ENCODE data around the gene GIMAP7. TPM values are rescaled to one million over a fixed set of nuclear protein-coding genes. Genes with fewer than 3 reads are reported as not detected.

The GIMAP7 gene
- under 0.01 TPM in 1 of 2 replicates, not detected in the other for total RNA-seq

DNA sequence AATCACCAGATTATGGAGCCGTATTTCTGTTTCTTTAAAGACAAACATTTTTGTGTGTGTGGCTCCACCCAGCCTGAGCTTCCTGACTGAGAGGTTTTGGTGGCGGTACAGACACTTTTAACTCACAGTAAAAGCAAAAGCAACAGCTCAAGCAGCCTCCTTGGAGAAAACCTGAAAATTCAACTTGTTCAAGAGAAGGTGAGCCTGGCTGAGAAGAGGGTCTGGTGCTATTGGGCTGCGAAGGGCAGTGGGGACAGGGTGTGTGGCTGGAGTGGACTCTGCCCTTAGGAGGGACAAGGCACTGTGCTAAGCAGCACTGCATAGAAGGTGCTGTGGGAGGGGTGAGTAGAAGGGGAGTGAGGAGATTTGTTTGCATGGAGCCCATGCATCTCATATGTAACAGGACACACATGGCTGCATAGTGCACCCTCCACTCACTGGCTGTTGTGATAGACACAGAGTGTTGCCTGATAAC lies at the start of gene GIMAP7:
Gene GIMAP7 (plus strand): TSS at position 125 of the 475 bp plus-strand sequence. CDS start 5,103 bp downstream, outside the sequence.
- TF ChIP-seq, protein P1, sequence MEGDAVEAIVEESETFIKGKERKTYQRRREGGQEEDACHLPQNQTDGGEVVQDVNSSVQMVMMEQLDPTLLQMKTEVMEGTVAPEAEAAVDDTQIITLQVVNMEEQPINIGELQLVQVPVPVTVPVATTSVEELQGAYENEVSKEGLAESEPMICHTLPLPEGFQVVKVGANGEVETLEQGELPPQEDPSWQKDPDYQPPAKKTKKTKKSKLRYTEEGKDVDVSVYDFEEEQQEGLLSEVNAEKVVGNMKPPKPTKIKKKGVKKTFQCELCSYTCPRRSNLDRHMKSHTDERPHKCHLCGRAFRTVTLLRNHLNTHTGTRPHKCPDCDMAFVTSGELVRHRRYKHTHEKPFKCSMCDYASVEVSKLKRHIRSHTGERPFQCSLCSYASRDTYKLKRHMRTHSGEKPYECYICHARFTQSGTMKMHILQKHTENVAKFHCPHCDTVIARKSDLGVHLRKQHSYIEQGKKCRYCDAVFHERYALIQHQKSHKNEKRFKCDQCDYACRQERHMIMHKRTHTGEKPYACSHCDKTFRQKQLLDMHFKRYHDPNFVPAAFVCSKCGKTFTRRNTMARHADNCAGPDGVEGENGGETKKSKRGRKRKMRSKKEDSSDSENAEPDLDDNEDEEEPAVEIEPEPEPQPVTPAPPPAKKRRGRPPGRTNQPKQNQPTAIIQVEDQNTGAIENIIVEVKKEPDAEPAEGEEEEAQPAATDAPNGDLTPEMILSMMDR (IDR thresholded peaks at IDR 0.05; ENCODE audit: extremely low read depth, low read depth, low read length): no peak
- Histone ChIP-seq H3K79me2 (ENCODE audit: insufficient read depth, low read length) (no peaks in the 10 kb centered on the region), H4K20me1 (ENCODE audit: insufficient read depth, low read length) (no peaks in the 10 kb centered on the region), H3K4me1 (ENCODE audit: insufficient read depth, low read length) (no peaks in the 10 kb centered on the region), H3K9me3 (ENCODE audit: low read depth, low read length) (no peaks in the 10 kb centered on the region), H2AFZ (ENCODE audit: low read length) (no peak within 1 kb of the TSS), H3K27me3 (ENCODE audit: insufficient read depth, low read length) (no peaks in the 10 kb centered on the region), H3K27ac (ENCODE audit: low read depth, low read length) (no peak within 1 kb of the TSS), H3K4me3 (ENCODE audit: insufficient read depth, low read length) (no peak within 1 kb of the TSS), H3K36me3 (ENCODE audit: insufficient read depth, low read length) (no peaks in the 10 kb centered on the region), H3K4me2 (ENCODE audit: insufficient read depth, low read length) (no peak within 1 kb of the TSS)
- DNase-seq (ENCODE audit: insufficient read length, low spot score, missing footprints): no peak

DNA sequence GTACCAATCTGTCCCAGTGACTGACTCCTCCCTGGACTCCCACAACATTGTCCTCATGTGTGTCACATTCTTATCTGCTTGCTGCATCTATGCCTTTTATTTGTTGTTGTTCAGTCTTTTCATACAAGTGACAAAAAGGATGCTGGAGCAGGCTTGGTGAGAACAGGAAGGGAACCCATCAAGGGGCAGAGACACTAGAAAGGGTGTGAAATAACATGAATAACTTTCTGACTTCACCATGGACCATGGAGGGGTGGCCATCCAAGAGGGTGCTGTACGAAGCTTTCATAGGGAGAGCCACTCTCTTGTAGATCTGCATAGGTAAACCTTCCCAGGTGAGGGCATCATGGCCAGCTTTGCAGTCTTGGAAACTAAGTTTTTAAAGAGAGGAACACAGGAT lies 49.7 kb upstream of the GIMAP7 start:
- TF ChIP-seq, protein P1 (IDR thresholded peaks at IDR 0.05; ENCODE audit: extremely low read depth, low read depth, low read length): no peak
- H4K20me1 ChIP-seq (ENCODE audit: insufficient read depth, low read length): no peaks in the 10 kb centered on the region
- no peak overlapping the region for H3K4me3 ChIP-seq (ENCODE audit: insufficient read depth, low read length)
- H3K36me3 ChIP-seq (ENCODE audit: insufficient read depth, low read length): no peaks in the 10 kb centered on the region
- H3K27ac ChIP-seq (ENCODE audit: low read depth, low read length): no peak overlapping the region
- no peaks in the 10 kb centered on the region for H3K4me1 ChIP-seq (ENCODE audit: insufficient read depth, low read length)
- no peaks in the 10 kb centered on the region for H3K27me3 ChIP-seq (ENCODE audit: insufficient read depth, low read length)
- DNase-seq (ENCODE audit: insufficient read length, low spot score, missing footprints): no peak
- H3K4me2 ChIP-seq (ENCODE audit: insufficient read depth, low read length): no peak overlapping the region
- no peaks in the 10 kb centered on the region for H3K79me2 ChIP-seq (ENCODE audit: insufficient read depth, low read length)
- H3K9me3 ChIP-seq (ENCODE audit: low read depth, low read length): no peaks in the 10 kb centered on the region
- H2AFZ ChIP-seq (ENCODE audit: low read length): no peak overlapping the region

DNA sequence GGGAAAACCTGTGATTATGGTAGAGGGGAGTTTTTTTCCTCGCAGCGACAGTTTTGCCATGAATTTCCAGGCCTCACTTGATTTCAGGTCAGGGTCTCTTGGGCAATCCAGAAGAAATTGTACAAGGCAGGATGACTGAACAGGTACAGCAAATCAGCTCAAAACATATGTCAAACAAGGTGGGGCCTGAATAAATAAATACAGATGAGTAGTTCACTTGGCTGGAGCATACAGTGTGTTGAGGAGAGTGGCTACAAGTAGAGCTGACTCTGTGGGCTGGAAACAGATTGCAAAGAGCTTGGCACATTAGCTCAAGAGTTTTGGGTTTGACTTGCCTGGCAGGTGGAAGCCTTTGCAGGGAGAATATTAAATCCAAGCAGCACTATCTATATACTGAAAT lies 49.3 kb upstream of the GIMAP7 start:
- Histone ChIP-seq H3K36me3 (ENCODE audit: insufficient read depth, low read length) (no peaks in the 10 kb centered on the region), H2AFZ (ENCODE audit: low read length) (no peak overlapping the region), H3K27ac (ENCODE audit: low read depth, low read length) (no peak overlapping the region), H3K4me3 (ENCODE audit: insufficient read depth, low read length) (no peak overlapping the region), H3K27me3 (ENCODE audit: insufficient read depth, low read length) (no peaks in the 10 kb centered on the region), H3K4me2 (ENCODE audit: insufficient read depth, low read length) (no peak overlapping the region), H3K4me1 (ENCODE audit: insufficient read depth, low read length) (no peaks in the 10 kb centered on the region), H4K20me1 (ENCODE audit: insufficient read depth, low read length) (no peaks in the 10 kb centered on the region), H3K79me2 (ENCODE audit: insufficient read depth, low read length) (no peaks in the 10 kb centered on the region), H3K9me3 (ENCODE audit: low read depth, low read length) (no peaks in the 10 kb centered on the region)
- TF ChIP-seq, protein P1 (IDR thresholded peaks at IDR 0.05; ENCODE audit: extremely low read depth, low read depth, low read length): no peak
- DNase-seq (ENCODE audit: insufficient read length, low spot score, missing footprints): no peak

DNA sequence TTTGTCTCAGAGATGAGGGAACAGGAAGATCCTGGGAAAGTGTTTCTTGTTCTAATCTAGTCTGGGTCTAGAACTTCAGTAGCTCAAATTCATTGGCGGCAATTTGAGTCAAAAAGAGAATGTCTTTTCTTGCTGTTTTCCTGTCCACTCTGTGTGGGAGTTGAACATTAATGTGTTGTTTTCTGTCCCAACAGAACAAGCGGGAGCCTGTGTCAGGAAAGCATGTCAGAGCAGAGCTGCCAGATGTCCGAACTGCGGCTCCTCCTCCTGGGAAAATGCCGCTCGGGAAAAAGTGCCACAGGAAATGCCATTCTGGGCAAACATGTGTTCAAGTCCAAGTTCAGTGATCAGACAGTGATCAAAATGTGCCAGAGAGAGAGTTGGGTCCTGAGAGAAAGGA lies 48.2 kb upstream of the GIMAP7 start:
- H3K4me3 ChIP-seq (ENCODE audit: insufficient read depth, low read length): no peak overlapping the region
- no peaks in the 10 kb centered on the region for H3K79me2 ChIP-seq (ENCODE audit: insufficient read depth, low read length)
- no peaks in the 10 kb centered on the region for H3K4me1 ChIP-seq (ENCODE audit: insufficient read depth, low read length)
- no peak overlapping the region for H2AFZ ChIP-seq (ENCODE audit: low read length)
- no peak overlapping the region for H3K4me2 ChIP-seq (ENCODE audit: insufficient read depth, low read length)
- no peaks in the 10 kb centered on the region for H4K20me1 ChIP-seq (ENCODE audit: insufficient read depth, low read length)
- DNase-seq (ENCODE audit: insufficient read length, low spot score, missing footprints): no peak
- H3K27me3 ChIP-seq (ENCODE audit: insufficient read depth, low read length): no peaks in the 10 kb centered on the region
- no peaks in the 10 kb centered on the region for H3K9me3 ChIP-seq (ENCODE audit: low read depth, low read length)
- TF ChIP-seq, protein P1 (IDR thresholded peaks at IDR 0.05; ENCODE audit: extremely low read depth, low read depth, low read length): no peak
- H3K27ac ChIP-seq (ENCODE audit: low read depth, low read length): no peak overlapping the region
- no peaks in the 10 kb centered on the region for H3K36me3 ChIP-seq (ENCODE audit: insufficient read depth, low read length)

Measured in osteoblast (primary cell).